ENCODE results near the gene NUDT16.

The NUDT16 gene

GRCh38 chr3:131403216-131403895, 21.8 kb downstream of the NUDT16 start:
- no peak for DNase-seq
- H3K9me3 ChIP-seq: no peaks in the 10 kb centered on the region
- H3K27ac ChIP-seq: peak overlapping the region in 1 of 2 donors; percentile 29
- no peak for TF ChIP-seq CTCF (IDR thresholded peaks at IDR 0.05)
- intact Hi-C loops (cut with DNase I; ENCODE audit: low total_unique reads): no loop called here
- H3K4me3 ChIP-seq: no peak overlapping the region
- no peaks in the 10 kb centered on the region for H3K36me3 ChIP-seq
- no peaks in the 10 kb centered on the region for H3K27me3 ChIP-seq
- peaks cover 0 to 12% (median 5%) of the 10 kb centered on the region in 4 donors for H3K4me1 ChIP-seq

GRCh38 chr3:131405411-131405810, 23.8 kb downstream of the NUDT16 start:
- no peak overlapping the region for H3K27ac ChIP-seq
- H3K4me3 ChIP-seq: no peak overlapping the region
- H3K9me3 ChIP-seq: no peaks in the 10 kb centered on the region
- intact Hi-C loops (cut with DNase I; ENCODE audit: low total_unique reads): no loop called here
- peaks cover 0 to 12% (median 5%) of the 10 kb centered on the region in 4 donors for H3K4me1 ChIP-seq
- no peak for TF ChIP-seq CTCF (IDR thresholded peaks at IDR 0.05)
- no peak for DNase-seq
- no peaks in the 10 kb centered on the region for H3K27me3 ChIP-seq
- H3K36me3 ChIP-seq: no peaks in the 10 kb centered on the region

- H3K9me3 ChIP-seq: no peaks in the 10 kb centered on the region
- no peaks in the 10 kb centered on the region for H3K27me3 ChIP-seq
- H3K36me3 ChIP-seq: no peaks in the 10 kb centered on the region
- H3K27ac ChIP-seq: no peak overlapping the region
- DNase-seq: no peak
- H3K4me3 ChIP-seq: no peak overlapping the region
- H3K4me1 ChIP-seq: peaks cover 0 to 12% (median 5%) of the 10 kb centered on the region in 4 donors
- no peak for TF ChIP-seq CTCF (IDR thresholded peaks at IDR 0.05)
- intact Hi-C loops (cut with DNase I; ENCODE audit: low total_unique reads): no loop called here
Observed at GRCh38 chr3:131406274-131406673, 24.7 kb downstream of the NUDT16 start.

GRCh38 chr3:131417751-131418150, 36.2 kb downstream of the NUDT16 start:
- H3K36me3 ChIP-seq: no peaks in the 10 kb centered on the region
- intact Hi-C loops (cut with DNase I; ENCODE audit: low total_unique reads): no loop called here
- no peak overlapping the region for H3K4me3 ChIP-seq
- H3K4me1 ChIP-seq: no peaks in the 10 kb centered on the region
- no peak for DNase-seq
- TF ChIP-seq CTCF (IDR thresholded peaks at IDR 0.05): no peak
- no peaks in the 10 kb centered on the region for H3K9me3 ChIP-seq
- no peak overlapping the region for H3K27ac ChIP-seq
- no peaks in the 10 kb centered on the region for H3K27me3 ChIP-seq

GRCh38 chr3:131421301-131421700, 39.7 kb downstream of the NUDT16 start:
- no peak for TF ChIP-seq CTCF (IDR thresholded peaks at IDR 0.05)
- no peak for DNase-seq
- Histone ChIP-seq H3K4me3 (no peak overlapping the region), H3K27ac (no peak overlapping the region), H3K4me1 (no peaks in the 10 kb centered on the region), H3K9me3 (no peaks in the 10 kb centered on the region), H3K27me3 (no peaks in the 10 kb centered on the region), H3K36me3 (no peaks in the 10 kb centered on the region)
- intact Hi-C loops (cut with DNase I; ENCODE audit: low total_unique reads): no loop called here
